Medulla oblongata (tissue), 1 donor: ENCODE data around the gene DLG2.

ENCODE experiments used
- DNase-seq: peaks from one replicate; pipeline ENCODE4 v3.0.0-alpha.2; 2015; ENCODE audit errors: extremely low spot score

The DLG2 gene

GRCh38 chr11:83723999-83724398 lies 1903.1 kb downstream of the DLG2 start:
- DNase-seq = peak; percentile 41

- no peak for DNase-seq
Observed at GRCh38 chr11:83722392-83723119, 1904.6 kb downstream of the DLG2 start.

- DNase-seq = no peak
Observed at GRCh38 chr11:83721263-83721662, 1905.9 kb downstream of the DLG2 start.

GRCh38 chr11:83720675-83721074 lies 1906.5 kb downstream of the DLG2 start:
- DNase-seq = no peak

GRCh38 chr11:83717537-83717936 lies 1909.6 kb downstream of the DLG2 start:
- no peak for DNase-seq

GRCh38 chr11:83715927-83716535 lies 1911.1 kb downstream of the DLG2 start:
- DNase-seq = no peak

GRCh38 chr11:83713708-83714107 lies 1913.4 kb downstream of the DLG2 start:
- DNase-seq = no peak

- DNase-seq = no peak
Observed at GRCh38 chr11:83711106-83711527, 1916.0 kb downstream of the DLG2 start.

- DNase-seq = no peak
Observed at GRCh38 chr11:83709434-83709833, 1917.7 kb downstream of the DLG2 start.

- no peak for DNase-seq
Observed at GRCh38 chr11:83706566-83706965, 1920.6 kb downstream of the DLG2 start.

- no peak for DNase-seq
Observed at GRCh38 chr11:83702796-83703195, 1924.3 kb downstream of the DLG2 start.

GRCh38 chr11:83697518-83697917 lies 1929.6 kb downstream of the DLG2 start:
- no peak for DNase-seq

- DNase-seq = no peak
Observed at GRCh38 chr11:83695046-83695445, 1932.1 kb downstream of the DLG2 start.

GRCh38 chr11:83694191-83694910 lies 1932.8 kb downstream of the DLG2 start:
- peak; percentile 74 for DNase-seq

- DNase-seq = no peak
Observed at GRCh38 chr11:83693306-83693992, 1933.7 kb downstream of the DLG2 start.

GRCh38 chr11:83692675-83693074 lies 1934.5 kb downstream of the DLG2 start:
- DNase-seq = no peak

- DNase-seq = peak; percentile 23
Observed at GRCh38 chr11:83691451-83691950, 1935.6 kb downstream of the DLG2 start.

- no peak for DNase-seq
Observed at GRCh38 chr11:83689144-83689780, 1937.9 kb downstream of the DLG2 start.

- no peak for DNase-seq
Observed at GRCh38 chr11:83687787-83688186, 1939.4 kb downstream of the DLG2 start.

- DNase-seq = no peak
Observed at GRCh38 chr11:83685730-83686129, 1941.4 kb downstream of the DLG2 start.

GRCh38 chr11:83684071-83684470 lies 1943.1 kb downstream of the DLG2 start:
- no peak for DNase-seq

GRCh38 chr11:83682611-83682973 lies 1944.6 kb downstream of the DLG2 start:
- DNase-seq = no peak
